Measurements from ENCODE around the gene SIRT3.

DNA sequence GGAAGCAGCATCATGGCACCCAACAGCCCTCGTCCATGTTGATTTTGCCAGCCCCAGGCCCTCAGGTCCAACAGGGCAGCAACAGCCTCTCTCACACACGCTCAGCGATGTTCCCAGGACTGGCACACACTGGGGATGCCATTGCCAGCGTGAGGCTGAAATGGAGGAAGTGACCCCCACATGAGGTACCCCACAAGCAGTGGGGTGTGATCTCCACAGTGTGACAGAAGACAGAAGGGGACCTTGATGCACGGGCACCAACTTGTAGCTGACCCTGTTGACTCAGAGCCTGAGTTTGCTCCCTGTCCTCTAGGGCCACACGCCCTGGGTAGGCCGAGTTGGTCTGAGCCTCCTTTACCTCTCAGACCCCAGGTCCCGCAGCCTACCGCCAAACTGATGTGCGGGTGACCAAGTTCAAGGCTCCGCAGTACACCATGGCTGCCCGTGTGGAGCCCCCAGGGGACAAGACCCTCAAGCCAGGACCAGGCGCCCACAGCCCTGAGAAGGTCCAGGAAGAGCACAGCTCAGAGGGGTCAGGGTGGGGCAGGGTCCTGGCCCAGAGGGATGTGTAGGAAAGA is 37.0 kb downstream of the SIRT3 start:
- TF ChIP-seq, protein P1, sequence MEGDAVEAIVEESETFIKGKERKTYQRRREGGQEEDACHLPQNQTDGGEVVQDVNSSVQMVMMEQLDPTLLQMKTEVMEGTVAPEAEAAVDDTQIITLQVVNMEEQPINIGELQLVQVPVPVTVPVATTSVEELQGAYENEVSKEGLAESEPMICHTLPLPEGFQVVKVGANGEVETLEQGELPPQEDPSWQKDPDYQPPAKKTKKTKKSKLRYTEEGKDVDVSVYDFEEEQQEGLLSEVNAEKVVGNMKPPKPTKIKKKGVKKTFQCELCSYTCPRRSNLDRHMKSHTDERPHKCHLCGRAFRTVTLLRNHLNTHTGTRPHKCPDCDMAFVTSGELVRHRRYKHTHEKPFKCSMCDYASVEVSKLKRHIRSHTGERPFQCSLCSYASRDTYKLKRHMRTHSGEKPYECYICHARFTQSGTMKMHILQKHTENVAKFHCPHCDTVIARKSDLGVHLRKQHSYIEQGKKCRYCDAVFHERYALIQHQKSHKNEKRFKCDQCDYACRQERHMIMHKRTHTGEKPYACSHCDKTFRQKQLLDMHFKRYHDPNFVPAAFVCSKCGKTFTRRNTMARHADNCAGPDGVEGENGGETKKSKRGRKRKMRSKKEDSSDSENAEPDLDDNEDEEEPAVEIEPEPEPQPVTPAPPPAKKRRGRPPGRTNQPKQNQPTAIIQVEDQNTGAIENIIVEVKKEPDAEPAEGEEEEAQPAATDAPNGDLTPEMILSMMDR (IDR thresholded peaks at IDR 0.05), result no peak
- no peak for TF ChIP-seq POLR2A (IDR thresholded peaks at IDR 0.05)
